GM21786 (cell line): Measurements from ENCODE around the gene RILPL1.
"Not testable (repeated sequence)": the region's sequence is repeated elsewhere in the genome, so short reads cannot be mapped to it uniquely, and the experiment has no call there.

Source experiments
- ATAC-seq: cut with Tn5 transposase; IDR thresholded peaks from one replicate; pipeline ENCODE4 v1.9.1; 2021; ENCODE audit not compliant: unreplicated experiment

The RILPL1 gene

GRCh38 chr12:123498126-123498825, 35.2 kb downstream of the RILPL1 start:
- ATAC-seq = no peak

GRCh38 chr12:123497065-123497464, 36.5 kb downstream of the RILPL1 start:
- ATAC-seq = no peak

- ATAC-seq = no peak
Measured at GRCh38 chr12:123494124-123494851, 39.2 kb downstream of the RILPL1 start.

- ATAC-seq = not testable (repeated sequence)
Measured at GRCh38 chr12:123492339-123493039, 41.0 kb downstream of the RILPL1 start.

- no peak for ATAC-seq
Measured at GRCh38 chr12:123491481-123491880, 42.0 kb downstream of the RILPL1 start.

- no peak for ATAC-seq
Measured at GRCh38 chr12:123491056-123491455, 42.5 kb downstream of the RILPL1 start.

- ATAC-seq = no peak
Measured at GRCh38 chr12:123490089-123490488, 43.4 kb downstream of the RILPL1 start.

GRCh38 chr12:123489580-123489979, 43.9 kb downstream of the RILPL1 start:
- ATAC-seq = no peak

GRCh38 chr12:123488539-123489230, 44.8 kb downstream of the RILPL1 start:
- ATAC-seq = no peak

- no peak for ATAC-seq
Measured at GRCh38 chr12:123487428-123487827, 46.1 kb downstream of the RILPL1 start.

- no peak for ATAC-seq
Measured at GRCh38 chr12:123485756-123486155, 47.8 kb downstream of the RILPL1 start.

- ATAC-seq = no peak
Measured at GRCh38 chr12:123483602-123484248, 49.8 kb downstream of the RILPL1 start.

GRCh38 chr12:123482876-123483275, 50.6 kb downstream of the RILPL1 start:
- ATAC-seq = no peak

- not testable (repeated sequence) for ATAC-seq
Measured at GRCh38 chr12:123481251-123481650, 52.3 kb downstream of the RILPL1 start.

GRCh38 chr12:123479442-123480180, 53.9 kb downstream of the RILPL1 start:
- ATAC-seq = no peak

GRCh38 chr12:123478762-123479161, 54.8 kb downstream of the RILPL1 start:
- no peak for ATAC-seq

- no peak for ATAC-seq
Measured at GRCh38 chr12:123478069-123478468, 55.5 kb downstream of the RILPL1 start.

GRCh38 chr12:123475246-123475703, 58.2 kb downstream of the RILPL1 start:
- ATAC-seq = no peak

GRCh38 chr12:123474485-123475245, 58.9 kb downstream of the RILPL1 start:
- ATAC-seq = no peak
